T47D (cell line): Measurements from ENCODE around the gene USP24.

Experiments
- DNase-seq, 2 experiments: peaks; one replicate each; pipeline versions ENCODE4 v3.0.0 to v3.0.0-alpha.2; 2011 to 2012; ENCODE audit warnings: low read depth in 1 of 2, low spot score in 1 of 2
- JUND ChIP-seq: IDR thresholded peaks from 2 replicates; pipeline ENCODE4 v1.6.1; 2012; ENCODE audit warnings: low read depth
- in situ Hi-C: cut with HindIII; loops from 2 replicates; pipeline ENCODE4 v1.10.0; 2016; ENCODE audit warnings: low sequenced_read_pairs, low pct_unique_long_range_greater_than_20kb

The USP24 gene

GRCh38 chr1:55215194-55216021 is at the start of gene USP24:
Gene USP24, minus strand, starts transcription at chr1:55215364. Its CDS starts 251 bp downstream, at chr1:55215113.
- no peak for TF ChIP-seq JUND
- peak; percentile 81 to 83 for DNase-seq
- in situ Hi-C loops: no loop called here

- no peak for DNase-seq
- TF ChIP-seq JUND: no peak
- in situ Hi-C loops: no loop called here
Observed at GRCh38 chr1:55262822-55263221, 47.7 kb upstream of the USP24 start.

GRCh38 chr1:55259911-55260609 is 44.9 kb upstream of the USP24 start:
- DNase-seq: no peak
- in situ Hi-C loops: no loop called here
- TF ChIP-seq JUND: no peak

GRCh38 chr1:55257958-55258357 is 42.8 kb upstream of the USP24 start:
- DNase-seq: no peak
- in situ Hi-C loops: no loop called here
- TF ChIP-seq JUND: no peak

- in situ Hi-C loops: no loop called here
- TF ChIP-seq JUND: no peak
- DNase-seq: no peak
Observed at GRCh38 chr1:55255901-55256300, 40.7 kb upstream of the USP24 start.

- DNase-seq: peak in 1 of 2 experiments; percentile 26
- TF ChIP-seq JUND: no peak
- in situ Hi-C loops: no loop called here
Observed at GRCh38 chr1:55252942-55253589, 37.9 kb upstream of the USP24 start.

- DNase-seq: no peak
- in situ Hi-C loops: no loop called here
- no peak for TF ChIP-seq JUND
Observed at GRCh38 chr1:55250399-55251075, 35.4 kb upstream of the USP24 start.

- DNase-seq: no peak
- in situ Hi-C loops: no loop called here
- no peak for TF ChIP-seq JUND
Observed at GRCh38 chr1:55249646-55250398, 34.7 kb upstream of the USP24 start.

GRCh38 chr1:55246896-55247295 is 31.7 kb upstream of the USP24 start:
- TF ChIP-seq JUND: no peak
- DNase-seq: no peak
- in situ Hi-C loops: no loop called here

GRCh38 chr1:55246331-55246730 is 31.2 kb upstream of the USP24 start:
- no peak for DNase-seq
- in situ Hi-C loops: no loop called here
- no peak for TF ChIP-seq JUND

GRCh38 chr1:55245781-55246180 is 30.6 kb upstream of the USP24 start:
- in situ Hi-C loops: no loop called here
- DNase-seq: peak in 1 of 2 experiments; percentile 73
- TF ChIP-seq JUND: no peak
